HG03064 (cell line): ENCODE measurements around the gene TDRKH.

Source experiments
- ATAC-seq: cut with Tn5 transposase; IDR thresholded peaks from one replicate; pipeline ENCODE4 v1.9.1; 2021; ENCODE audit warnings: low read depth; ENCODE audit not compliant: unreplicated experiment

The TDRKH gene

GRCh38 chr1:151825204-151825603 is 34.9 kb upstream of the TDRKH start:
- no peak for ATAC-seq

GRCh38 chr1:151823175-151823574 is 32.9 kb upstream of the TDRKH start:
- ATAC-seq = no peak

- ATAC-seq = no peak
Observed at GRCh38 chr1:151822404-151822803, 32.1 kb upstream of the TDRKH start.

GRCh38 chr1:151820940-151821339 is 30.6 kb upstream of the TDRKH start:
- no peak for ATAC-seq

GRCh38 chr1:151819976-151820623 is 29.8 kb upstream of the TDRKH start:
- no peak for ATAC-seq

- ATAC-seq = no peak
Observed at GRCh38 chr1:151819227-151819835, 29.0 kb upstream of the TDRKH start.

GRCh38 chr1:151817353-151817730 is 27.0 kb upstream of the TDRKH start:
- no peak for ATAC-seq

GRCh38 chr1:151816548-151817352 is 26.4 kb upstream of the TDRKH start:
- no peak for ATAC-seq

GRCh38 chr1:151815716-151816327 is 25.5 kb upstream of the TDRKH start:
- no peak for ATAC-seq

- no peak for ATAC-seq
Observed at GRCh38 chr1:151814971-151815545, 24.8 kb upstream of the TDRKH start.

- no peak for ATAC-seq
Observed at GRCh38 chr1:151814426-151814825, 24.1 kb upstream of the TDRKH start.

GRCh38 chr1:151813271-151813977 is 23.1 kb upstream of the TDRKH start:
- ATAC-seq = no peak

GRCh38 chr1:151811181-151811580 is 20.9 kb upstream of the TDRKH start:
- no peak for ATAC-seq

GRCh38 chr1:151809985-151810556 is 19.8 kb upstream of the TDRKH start:
- no peak for ATAC-seq

GRCh38 chr1:151809290-151809984 is 19.1 kb upstream of the TDRKH start:
- no peak for ATAC-seq

GRCh38 chr1:151807766-151808165 is 17.5 kb upstream of the TDRKH start:
- ATAC-seq = no peak

GRCh38 chr1:151807131-151807530 is 16.8 kb upstream of the TDRKH start:
- no peak for ATAC-seq

GRCh38 chr1:151806170-151806569 is 15.9 kb upstream of the TDRKH start:
- no peak for ATAC-seq

GRCh38 chr1:151805066-151805820 is 14.9 kb upstream of the TDRKH start, which contains the start of gene LINGO4:
Gene LINGO4, minus strand, starts transcription at chr1:151805419. Its CDS starts 2,715 bp downstream, at chr1:151802704.
- ATAC-seq = no peak
